ENCODE results near the gene WDR27. TPM values are rescaled to one million over a fixed set of nuclear protein-coding genes. Genes with fewer than 3 reads are reported as not detected.

WDR27 gene
- total and polyA plus RNA-seq, 10 of the 15 experiments (the other 5 are each of a cell fraction or from before 2014, with no cell fraction given) = 1.9 to 33.2 (median 19.0) TPM

- no peak for DNase-seq (ENCODE audit: low read depth, low spot score)
- no peaks in the 10 kb centered on the region for H3K36me3 ChIP-seq (ENCODE audit: control insufficient read depth in 2 of 2, insufficient read depth in 2 of 2, low read length in 1 of 2)
- no peak overlapping the region for H3K4me2 ChIP-seq (ENCODE audit: control insufficient read depth, insufficient read depth)
- ChIA-PET RAD21 (ENCODE audit: unreplicated experiment) (no interaction called here), SMC1A (ENCODE audit: uncharacterized antibody, unreplicated experiment) (interaction anchor here (0.9 kb wide), 1 partner anchor 10 kb away, joined by 3 read pairs; no protein-coding TSS in a partner anchor), CTCF (no interaction called here), POLR2A (no interaction called here)
- H3K27ac ChIP-seq (ENCODE audit: control insufficient read depth, insufficient read depth) = no peak overlapping the region
- no TSS peak for BruUV-seq (replicated peaks)
- 100% methylated on average over 5 of the region's 5 CpGs for WGBS (ENCODE audit: insufficient coverage, insufficient replicate concordance, low lambda C conversion rate, missing lambda C conversion rate)
- ATAC-seq = no peak
- no peak overlapping the region for H2AFZ ChIP-seq (ENCODE audit: control insufficient read depth, low read depth, low read length)
- intact Hi-C loops (cut with micrococcal nuclease; ENCODE audit: unreplicated experiment) = no loop called here
- H4K20me1 ChIP-seq (ENCODE audit: control insufficient read depth, insufficient read depth) = no peaks in the 10 kb centered on the region
- H3K27me3 ChIP-seq (replicated peaks in 1 of 2; ENCODE audit: control insufficient read depth in 2 of 2, insufficient read depth in 2 of 2, low read length in 1 of 2) = no peaks in the 10 kb centered on the region
- H3K9ac ChIP-seq (ENCODE audit: control insufficient read depth, insufficient read depth, low read length) = no peak overlapping the region
- no peaks in the 10 kb centered on the region for H3K79me2 ChIP-seq (ENCODE audit: control insufficient read depth, insufficient read depth, low read length)
- TF ChIP-seq, protein P1, sequence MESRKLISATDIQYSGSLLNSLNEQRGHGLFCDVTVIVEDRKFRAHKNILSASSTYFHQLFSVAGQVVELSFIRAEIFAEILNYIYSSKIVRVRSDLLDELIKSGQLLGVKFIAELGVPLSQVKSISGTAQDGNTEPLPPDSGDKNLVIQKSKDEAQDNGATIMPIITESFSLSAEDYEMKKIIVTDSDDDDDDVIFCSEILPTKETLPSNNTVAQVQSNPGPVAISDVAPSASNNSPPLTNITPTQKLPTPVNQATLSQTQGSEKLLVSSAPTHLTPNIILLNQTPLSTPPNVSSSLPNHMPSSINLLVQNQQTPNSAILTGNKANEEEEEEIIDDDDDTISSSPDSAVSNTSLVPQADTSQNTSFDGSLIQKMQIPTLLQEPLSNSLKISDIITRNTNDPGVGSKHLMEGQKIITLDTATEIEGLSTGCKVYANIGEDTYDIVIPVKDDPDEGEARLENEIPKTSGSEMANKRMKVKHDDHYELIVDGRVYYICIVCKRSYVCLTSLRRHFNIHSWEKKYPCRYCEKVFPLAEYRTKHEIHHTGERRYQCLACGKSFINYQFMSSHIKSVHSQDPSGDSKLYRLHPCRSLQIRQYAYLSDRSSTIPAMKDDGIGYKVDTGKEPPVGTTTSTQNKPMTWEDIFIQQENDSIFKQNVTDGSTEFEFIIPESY (IDR thresholded peaks at IDR 0.05) = no peak
- TF ChIP-seq, protein P2, sequence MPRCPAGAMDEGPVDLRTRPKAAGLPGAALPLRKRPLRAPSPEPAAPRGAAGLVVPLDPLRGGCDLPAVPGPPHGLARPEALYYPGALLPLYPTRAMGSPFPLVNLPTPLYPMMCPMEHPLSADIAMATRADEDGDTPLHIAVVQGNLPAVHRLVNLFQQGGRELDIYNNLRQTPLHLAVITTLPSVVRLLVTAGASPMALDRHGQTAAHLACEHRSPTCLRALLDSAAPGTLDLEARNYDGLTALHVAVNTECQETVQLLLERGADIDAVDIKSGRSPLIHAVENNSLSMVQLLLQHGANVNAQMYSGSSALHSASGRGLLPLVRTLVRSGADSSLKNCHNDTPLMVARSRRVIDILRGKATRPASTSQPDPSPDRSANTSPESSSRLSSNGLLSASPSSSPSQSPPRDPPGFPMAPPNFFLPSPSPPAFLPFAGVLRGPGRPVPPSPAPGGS (IDR thresholded peaks at IDR 0.05; ENCODE audit: borderline replicate concordance, insufficient read depth, low read depth, low read length, poor library complexity, severe bottlenecking) = no peak
- no peak for TF ChIP-seq POLR2AphosphoS2 (IDR thresholded peaks at IDR 0.05; ENCODE audit: low read depth, low read length)
- TF ChIP-seq RB1 (IDR thresholded peaks at IDR 0.05; ENCODE audit: borderline replicate concordance) = no peak
- TF ChIP-seq GABPA (IDR thresholded peaks at IDR 0.05; ENCODE audit: low read depth) = no peak
- TF ChIP-seq, protein P3, sequence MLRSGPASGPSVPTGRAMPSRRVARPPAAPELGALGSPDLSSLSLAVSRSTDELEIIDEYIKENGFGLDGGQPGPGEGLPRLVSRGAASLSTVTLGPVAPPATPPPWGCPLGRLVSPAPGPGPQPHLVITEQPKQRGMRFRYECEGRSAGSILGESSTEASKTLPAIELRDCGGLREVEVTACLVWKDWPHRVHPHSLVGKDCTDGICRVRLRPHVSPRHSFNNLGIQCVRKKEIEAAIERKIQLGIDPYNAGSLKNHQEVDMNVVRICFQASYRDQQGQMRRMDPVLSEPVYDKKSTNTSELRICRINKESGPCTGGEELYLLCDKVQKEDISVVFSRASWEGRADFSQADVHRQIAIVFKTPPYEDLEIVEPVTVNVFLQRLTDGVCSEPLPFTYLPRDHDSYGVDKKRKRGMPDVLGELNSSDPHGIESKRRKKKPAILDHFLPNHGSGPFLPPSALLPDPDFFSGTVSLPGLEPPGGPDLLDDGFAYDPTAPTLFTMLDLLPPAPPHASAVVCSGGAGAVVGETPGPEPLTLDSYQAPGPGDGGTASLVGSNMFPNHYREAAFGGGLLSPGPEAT (IDR thresholded peaks at IDR 0.05; ENCODE audit: low read depth) = no peak
- no peak for TF ChIP-seq CEBPB (IDR thresholded peaks at IDR 0.05; ENCODE audit: borderline replicate concordance in 1 of 2, low read depth in 2 of 2, low read length in 2 of 2)
- H3K4me1 ChIP-seq (ENCODE audit: control insufficient read depth, insufficient read depth, low read length) = peaks cover 17% of the 10 kb centered on the region
- in situ Hi-C loops (cut with MboI) = no loop called here
- FAIRE-seq = no peak
- no peaks in the 10 kb centered on the region for H3K9me3 ChIP-seq (replicated peaks; ENCODE audit: control insufficient read depth, insufficient read depth, low read length)
- no peak overlapping the region for H3K4me3 ChIP-seq
These were observed 113.9 kb downstream of the WDR27 start for GRCh38 chr6:169587975-169588374.
